GM18502 (cell line): ENCODE measurements around the gene RAB34.
"Not testable (repeated sequence)": the region's sequence is repeated elsewhere in the genome, so short reads cannot be mapped to it uniquely, and the experiment has no call there.

Experiments used
- ATAC-seq: cut with Tn5 transposase; IDR thresholded peaks from one replicate; pipeline ENCODE4 v1.9.1; 2021; ENCODE audit warnings: mild to moderate bottlenecking; ENCODE audit not compliant: unreplicated experiment, poor library complexity

RAB34 gene

DNA sequence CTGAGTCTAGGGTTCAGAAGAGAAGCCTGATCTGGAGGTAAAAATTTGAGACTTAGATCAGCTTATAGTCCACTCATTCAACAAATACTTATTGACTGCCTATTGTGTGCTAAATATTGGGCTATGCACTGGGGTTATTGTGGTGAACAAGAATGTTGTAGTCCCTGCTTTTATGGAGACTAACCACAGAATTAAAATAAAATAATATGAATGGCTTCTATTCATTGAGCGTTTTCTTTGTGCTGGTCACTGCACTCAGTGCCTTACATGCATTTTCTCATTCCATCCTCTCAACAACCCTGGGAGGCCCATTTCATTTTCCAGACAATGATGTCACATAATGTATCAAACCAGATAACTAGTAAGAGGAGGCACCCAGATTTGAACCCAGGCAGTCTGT, 15.7 kb upstream of the RAB34 start:
- no peak for ATAC-seq

GRCh38 chr17:28729950-28730330, 12.3 kb upstream of the RAB34 start:
- ATAC-seq: no peak

GRCh38 chr17:28728364-28729200, 10.9 kb upstream of the RAB34 start, which contains the start of gene NEK8:
NEK8 (plus strand) TSS chr17:28728788; CDS start chr17:28728814, 26 bp downstream.
- ATAC-seq: peak; percentile 44

DNA sequence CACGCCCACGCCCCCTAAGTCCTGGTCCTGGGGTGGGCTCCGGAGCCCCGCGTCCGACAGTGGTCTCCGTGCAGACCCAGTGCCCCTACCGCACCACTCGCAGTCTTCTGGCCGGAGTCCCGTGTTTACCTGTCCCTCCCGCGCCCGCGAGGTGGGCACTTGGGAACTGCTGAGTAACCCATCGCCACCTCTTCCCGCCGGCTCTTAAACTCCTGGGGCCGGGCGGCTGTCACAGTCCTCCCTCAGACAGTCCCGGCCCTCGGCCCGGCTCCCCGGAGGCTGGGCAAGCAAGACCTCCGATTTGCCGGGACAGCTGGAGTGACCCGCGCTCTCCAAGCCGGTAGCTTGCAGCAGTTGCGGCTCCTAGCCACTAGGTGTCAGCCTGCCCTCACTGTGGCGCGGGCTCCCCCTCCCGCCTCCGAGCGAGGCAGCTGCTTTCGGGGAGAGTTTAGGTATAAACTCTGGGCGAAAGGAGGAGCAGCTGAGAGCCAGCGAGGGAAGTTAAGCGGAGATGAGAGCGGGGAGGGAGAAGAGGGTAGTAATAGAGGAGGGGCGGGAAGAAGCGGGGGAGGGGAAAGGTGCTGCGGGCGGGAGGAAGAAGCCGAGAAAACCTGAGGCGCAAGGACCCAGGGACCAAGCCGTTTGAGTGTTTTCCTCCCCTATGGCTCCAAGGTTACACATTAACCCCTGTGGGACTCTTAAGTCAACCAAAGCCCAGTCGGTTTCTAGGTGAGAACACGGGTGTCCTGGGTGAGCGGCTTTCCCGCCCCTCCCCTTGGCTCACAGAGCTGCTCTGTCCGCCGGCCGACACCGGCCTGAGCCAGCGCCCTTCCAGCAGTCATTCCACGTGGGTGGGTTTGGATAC, 9.2 kb upstream of the RAB34 start:
- ATAC-seq: peak; percentile 44

DNA sequence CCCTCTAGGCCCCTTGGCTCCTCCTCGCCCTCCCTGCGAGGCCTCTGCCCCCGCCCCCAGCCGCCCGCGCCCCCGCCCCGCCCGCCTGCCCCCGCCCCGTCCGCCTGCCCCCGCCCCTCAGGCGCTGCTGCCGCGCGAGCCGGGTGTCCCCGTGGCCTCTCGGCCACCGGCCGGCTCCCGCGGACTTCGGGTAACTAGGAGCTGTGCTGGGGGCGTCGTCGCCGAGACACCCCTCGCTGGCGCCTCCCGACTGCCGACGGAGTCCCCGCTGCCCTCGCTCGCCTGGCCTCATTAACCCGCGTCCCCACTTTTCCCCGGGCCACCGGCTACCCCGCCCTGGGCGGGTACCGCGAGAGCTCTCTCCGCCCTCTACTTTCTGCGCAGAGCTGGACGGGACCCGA, 8.6 kb upstream of the RAB34 start, which contains the start of gene TLCD1:
TLCD1 (minus strand) TSS at position 8 of the 401 bp plus-strand sequence. CDS start 136 bp downstream, outside the sequence.
- ATAC-seq: peak; percentile 11

- peak; percentile 1 for ATAC-seq
Observed at GRCh38 chr17:28725660-28726225, 8.1 kb upstream of the RAB34 start.

DNA sequence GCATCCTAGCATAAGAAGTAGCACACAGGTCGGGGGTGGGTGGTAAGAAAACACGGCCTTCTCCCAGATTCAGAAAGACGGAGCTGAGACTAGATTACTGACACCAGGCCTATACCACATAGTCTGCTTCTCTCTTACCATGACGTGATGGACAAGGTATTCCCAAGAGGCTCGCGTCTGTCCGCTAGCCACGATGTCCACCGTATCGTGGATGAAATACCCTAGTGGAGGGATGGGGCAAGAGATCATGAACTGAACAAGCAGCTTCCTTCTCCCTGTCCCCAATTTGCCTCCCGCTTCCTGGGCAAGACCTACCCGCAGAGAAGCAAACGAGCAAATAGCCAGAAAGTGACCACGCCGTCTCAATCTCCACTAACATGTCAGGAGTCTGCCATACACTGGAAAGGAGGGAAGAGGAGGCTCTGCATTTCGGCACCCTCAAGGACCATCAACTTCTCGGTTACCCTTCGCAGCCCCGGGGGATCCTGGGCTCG, 7.5 kb upstream of the RAB34 start:
- no peak for ATAC-seq

DNA sequence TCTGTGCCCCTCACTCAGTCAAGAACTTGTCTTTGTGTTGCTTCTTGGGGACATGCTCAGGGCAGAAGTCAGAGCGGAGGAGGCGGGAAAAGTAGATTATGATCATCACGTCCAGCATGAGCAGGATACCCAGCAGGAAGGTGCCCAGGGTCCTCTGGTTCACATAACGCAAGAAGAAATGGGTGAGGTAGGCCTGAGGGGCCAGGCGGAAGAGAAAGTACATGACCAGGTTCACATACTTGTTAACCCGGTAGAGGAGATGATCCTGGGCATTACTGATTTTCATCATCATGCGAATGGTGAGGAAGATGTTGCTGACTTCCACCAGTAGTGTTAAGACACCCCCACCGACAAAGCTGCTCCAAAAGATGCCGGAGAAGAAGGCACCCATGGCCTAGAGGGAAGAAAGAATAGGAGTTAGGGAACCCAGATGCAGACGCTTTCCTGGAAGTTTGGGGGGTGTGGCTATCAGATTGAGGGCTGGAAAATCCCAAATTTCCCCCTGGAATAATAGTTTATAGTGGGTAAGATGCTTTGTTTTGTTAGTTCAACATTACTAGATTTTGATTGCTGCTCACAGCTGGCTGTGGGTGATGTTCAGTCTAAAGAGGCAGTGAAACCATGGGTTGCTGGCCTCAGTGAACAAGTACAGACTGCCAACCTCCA, 7.0 kb upstream of the RAB34 start:
- no peak for ATAC-seq

DNA sequence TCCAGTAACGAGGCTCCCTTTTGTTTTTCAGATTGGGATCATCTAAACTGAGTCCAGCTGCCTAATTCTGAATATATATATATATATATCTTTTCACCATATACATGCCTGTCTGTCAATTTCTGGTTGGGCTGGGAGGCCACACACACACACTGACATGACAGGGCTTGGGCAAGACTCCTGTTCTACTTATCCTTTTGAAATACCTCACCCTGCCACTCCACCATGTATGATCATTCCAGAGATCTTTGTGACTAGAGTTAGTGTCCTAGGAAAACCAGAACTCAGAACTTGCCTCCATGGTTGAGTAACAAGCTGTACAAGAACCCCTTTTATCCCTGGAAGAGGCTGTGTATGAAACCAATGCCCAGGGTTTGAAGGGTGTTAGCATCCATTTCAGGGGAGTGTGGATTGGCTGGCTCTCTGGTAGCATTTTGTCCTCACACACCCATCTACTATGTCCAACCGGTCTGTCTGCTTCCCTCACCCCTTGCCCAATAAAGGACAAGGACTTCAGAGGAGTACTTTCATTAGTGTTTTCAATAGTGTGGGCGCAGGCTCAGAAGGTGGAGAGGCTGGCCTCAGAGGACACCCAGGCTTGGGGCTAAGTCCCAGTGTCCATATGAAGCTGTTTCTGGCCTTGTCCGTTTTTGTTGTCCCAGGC, 6.3 kb upstream of the RAB34 start:
- ATAC-seq: not testable (repeated sequence)

- no peak for ATAC-seq
Observed at GRCh38 chr17:28723159-28723835, 5.6 kb upstream of the RAB34 start.

GRCh38 chr17:28722417-28723158, 4.9 kb upstream of the RAB34 start:
- no peak for ATAC-seq

GRCh38 chr17:28720997-28721329, 3.3 kb upstream of the RAB34 start:
- ATAC-seq: not testable (repeated sequence)

DNA sequence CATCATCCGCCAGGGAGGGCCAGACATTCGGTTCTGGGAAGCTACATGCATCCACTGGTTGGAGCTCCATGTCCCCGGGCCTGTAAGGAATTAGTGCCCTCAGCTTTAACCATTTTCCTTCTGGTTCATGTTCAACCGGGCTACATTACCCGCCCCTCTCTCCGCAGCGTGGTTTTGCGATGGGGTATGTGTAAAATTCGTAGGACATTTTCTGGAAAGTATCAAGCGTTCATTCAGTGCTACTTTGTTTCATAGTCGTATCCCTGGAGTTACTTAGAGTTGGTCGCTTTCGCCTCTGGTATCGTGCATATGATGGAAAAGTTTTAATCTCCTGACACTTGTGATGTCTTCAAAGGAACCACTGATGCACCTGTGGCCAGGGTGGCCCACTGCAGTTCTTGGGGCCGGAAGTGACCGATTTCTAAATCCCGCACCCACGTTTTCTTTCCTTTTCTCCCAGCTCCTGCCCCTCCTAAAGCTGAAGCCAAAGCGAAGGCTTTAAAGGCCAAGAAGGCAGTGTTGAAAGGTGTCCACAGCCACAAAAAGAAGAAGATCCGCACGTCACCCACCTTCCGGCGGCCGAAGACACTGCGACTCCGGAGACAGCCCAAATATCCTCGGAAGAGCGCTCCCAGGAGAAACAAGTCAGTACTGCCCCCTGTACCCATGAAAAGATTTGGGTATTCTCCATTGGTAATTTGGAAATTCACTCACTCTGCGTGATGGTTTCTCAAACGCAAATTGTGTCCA, 2.8 kb upstream of the RAB34 start:
- no peak for ATAC-seq

DNA sequence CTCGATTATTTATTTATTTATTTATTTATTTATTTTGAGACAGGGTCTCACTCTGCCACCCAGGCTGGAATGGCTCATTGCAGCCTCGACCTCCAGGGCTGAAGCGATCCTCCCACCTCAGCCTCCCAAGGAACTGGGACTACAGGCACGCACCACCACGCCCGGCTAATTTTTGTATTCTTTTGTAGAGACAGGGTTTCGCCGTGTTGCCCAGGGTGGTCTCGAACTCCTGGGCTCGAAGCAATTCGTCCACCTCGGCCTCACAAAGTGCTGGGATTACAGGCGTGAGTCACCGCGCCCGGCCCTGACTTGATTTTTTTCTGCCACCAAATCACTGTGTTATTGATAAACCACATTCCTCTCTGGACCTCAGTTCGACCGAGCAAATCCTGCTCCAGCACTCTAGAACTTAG, 1.4 kb upstream of the RAB34 start:
- no peak for ATAC-seq

- no peak for ATAC-seq
Observed at GRCh38 chr17:28718333-28719020, 809 bp upstream of the RAB34 start.

GRCh38 chr17:28716740-28717577, 709 bp downstream of the RAB34 start:
- ATAC-seq: no peak
